Neural crest cell (in vitro differentiated cells): ENCODE measurements around the gene GNG14. TPM values are rescaled to one million over a fixed set of nuclear protein-coding genes. Genes with fewer than 3 reads are reported as not detected.

Experiments
- DNase-seq: peaks from one replicate; pipeline ENCODE4 v3.0.0; 2021; ENCODE audit warnings: low read depth, mixed read lengths, low spot score
- H3K27ac Mint-ChIP-seq: one replicate; pipeline ENCODE4 v1.8.0; 2021; ENCODE audit warnings: mild to moderate bottlenecking, mixed read lengths; ENCODE audit not compliant: unreplicated experiment
- H3K27me3 Mint-ChIP-seq: 2 replicates; pipeline ENCODE4 v1.8.0; 2021; ENCODE audit warnings: low read depth, mild to moderate bottlenecking, mixed read lengths
- H3K36me3 Mint-ChIP-seq: 2 replicates; pipeline ENCODE4 v1.8.0; 2021; ENCODE audit warnings: low read depth, mild to moderate bottlenecking, mixed read lengths
- H3K4me1 Mint-ChIP-seq: 2 replicates; pipeline ENCODE4 v1.8.0; 2021; ENCODE audit warnings: mixed read lengths
- H3K4me3 Mint-ChIP-seq: one replicate; pipeline ENCODE4 v1.8.0; 2021; ENCODE audit warnings: mild to moderate bottlenecking, mixed read lengths
- H3K9me3 Mint-ChIP-seq: 2 replicates; pipeline ENCODE4 v1.8.0; 2021; ENCODE audit warnings: mixed read lengths
- total RNA-seq: library from RNA; stranded (reverse); gene quantifications from 2 replicates; pipeline ENCODE4 v1.2.1, GENCODE V29; 2021
- TF ChIP-seq, protein P1 (sequence below): fragments of 200-600 bp; sonication (generic); conservative IDR thresholded peaks from 2 replicates; pipeline ENCODE4 v1.5.0; 2021; ENCODE audit warnings: antibody characterized with exemption, mild to moderate bottlenecking

GNG14 gene
- total RNA-seq, 1 donor from 2014 or later: not detected

DNA sequence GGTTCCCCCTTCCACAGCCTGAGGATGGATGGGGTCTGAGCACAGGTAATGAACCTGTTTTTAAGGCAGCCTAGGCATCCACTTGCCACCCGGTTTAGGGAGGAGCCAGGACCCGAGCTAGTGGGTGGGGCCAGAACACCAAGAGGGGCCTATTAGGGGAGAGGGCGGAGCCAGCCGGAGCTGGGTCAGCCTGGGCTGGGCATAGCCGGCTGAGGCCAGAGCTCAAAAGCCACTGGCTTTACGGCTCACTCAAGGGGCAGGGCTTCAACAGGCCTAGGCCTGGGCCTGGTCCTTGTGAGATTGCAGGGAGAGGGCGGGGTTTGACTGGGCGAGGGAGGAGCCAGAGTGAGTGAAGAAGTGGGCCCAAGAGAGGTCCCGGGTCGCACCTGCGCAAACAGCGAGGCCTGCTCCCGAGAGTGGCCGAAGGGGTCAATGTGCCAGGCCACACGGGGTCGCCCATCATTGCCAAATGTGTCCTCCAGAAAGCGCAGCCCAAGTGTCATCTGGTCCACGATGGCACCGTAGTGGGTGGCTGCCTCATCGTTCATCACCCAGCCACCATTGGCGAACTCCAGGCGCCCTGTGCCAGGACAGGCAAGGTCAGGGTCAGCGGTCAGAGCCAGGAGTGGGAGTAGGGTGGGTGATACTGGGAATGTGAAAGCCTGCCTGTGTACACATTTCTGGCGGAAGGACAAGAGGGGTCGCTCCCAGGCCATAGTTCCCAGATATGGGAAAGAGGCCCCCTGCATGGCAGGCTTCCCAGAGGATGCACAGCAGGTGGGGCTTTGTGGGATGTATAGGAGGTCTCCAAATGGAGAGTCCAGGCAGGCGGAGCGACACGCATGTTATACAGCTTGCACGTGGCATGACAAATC, 23.2 kb upstream of the GNG14 start:
- H3K9me3 Mint-ChIP-seq: no peaks in the 10 kb centered on the region
- H3K36me3 Mint-ChIP-seq: peaks cover 3% of the 10 kb centered on the region
- H3K4me1 Mint-ChIP-seq: peaks cover 36% of the 10 kb centered on the region
- DNase-seq: no peak
- TF ChIP-seq, protein P1, sequence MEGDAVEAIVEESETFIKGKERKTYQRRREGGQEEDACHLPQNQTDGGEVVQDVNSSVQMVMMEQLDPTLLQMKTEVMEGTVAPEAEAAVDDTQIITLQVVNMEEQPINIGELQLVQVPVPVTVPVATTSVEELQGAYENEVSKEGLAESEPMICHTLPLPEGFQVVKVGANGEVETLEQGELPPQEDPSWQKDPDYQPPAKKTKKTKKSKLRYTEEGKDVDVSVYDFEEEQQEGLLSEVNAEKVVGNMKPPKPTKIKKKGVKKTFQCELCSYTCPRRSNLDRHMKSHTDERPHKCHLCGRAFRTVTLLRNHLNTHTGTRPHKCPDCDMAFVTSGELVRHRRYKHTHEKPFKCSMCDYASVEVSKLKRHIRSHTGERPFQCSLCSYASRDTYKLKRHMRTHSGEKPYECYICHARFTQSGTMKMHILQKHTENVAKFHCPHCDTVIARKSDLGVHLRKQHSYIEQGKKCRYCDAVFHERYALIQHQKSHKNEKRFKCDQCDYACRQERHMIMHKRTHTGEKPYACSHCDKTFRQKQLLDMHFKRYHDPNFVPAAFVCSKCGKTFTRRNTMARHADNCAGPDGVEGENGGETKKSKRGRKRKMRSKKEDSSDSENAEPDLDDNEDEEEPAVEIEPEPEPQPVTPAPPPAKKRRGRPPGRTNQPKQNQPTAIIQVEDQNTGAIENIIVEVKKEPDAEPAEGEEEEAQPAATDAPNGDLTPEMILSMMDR: no peak
- H3K27me3 Mint-ChIP-seq: no peaks in the 10 kb centered on the region
- H3K27ac Mint-ChIP-seq: no peak overlapping the region
- H3K4me3 Mint-ChIP-seq: peak overlapping the region; percentile 78

DNA sequence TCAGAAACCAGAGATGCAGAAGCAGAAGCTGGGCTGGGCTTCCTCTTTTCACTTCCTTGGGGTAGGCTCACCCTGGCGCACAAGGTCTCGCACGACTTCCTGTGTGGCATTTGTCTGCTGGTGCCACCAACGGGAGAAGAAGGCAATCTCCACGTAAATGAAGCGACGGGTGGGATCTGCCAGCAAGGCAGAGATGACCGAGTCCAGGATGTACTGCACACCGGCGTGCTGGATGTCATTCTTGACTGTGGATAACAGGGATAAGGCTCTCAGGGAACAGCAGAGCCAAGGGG, 22.6 kb upstream of the GNG14 start:
- Mint-ChIP-seq H3K9me3 (no peaks in the 10 kb centered on the region), H3K36me3 (no peaks in the 10 kb centered on the region), H3K4me1 (peaks cover 41% of the 10 kb centered on the region), H3K27ac (no peak overlapping the region), H3K27me3 (no peaks in the 10 kb centered on the region), H3K4me3 (peak overlapping the region; percentile 78)
- TF ChIP-seq, protein P1: no peak
- DNase-seq: no peak

DNA sequence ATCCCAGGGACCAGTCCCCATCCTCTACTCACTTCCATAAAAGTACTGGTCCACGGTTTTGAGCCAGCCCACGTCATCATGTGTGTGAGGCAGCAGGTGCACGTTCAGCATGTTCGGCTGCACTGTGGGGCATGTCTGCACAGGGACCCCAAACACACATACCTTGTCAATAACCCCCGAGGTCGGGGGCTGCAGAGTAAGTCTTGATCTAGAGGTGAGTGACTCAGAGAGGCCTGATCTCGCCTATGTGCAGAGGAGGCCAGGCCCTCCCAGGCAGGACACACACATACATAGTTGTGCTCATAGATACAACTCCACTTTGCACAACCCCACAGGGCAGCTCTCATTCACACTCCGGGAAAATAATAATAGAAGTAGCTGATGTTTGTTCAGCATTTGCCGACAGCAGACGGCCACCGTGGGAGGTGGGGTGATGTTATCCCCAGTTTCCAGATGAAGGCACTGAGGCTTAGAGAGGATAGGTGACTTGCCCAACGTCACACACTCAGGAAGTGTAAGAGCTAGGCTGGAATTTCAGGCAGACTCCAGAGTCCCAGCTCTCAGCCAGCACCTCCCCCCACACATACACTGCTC, 22.0 kb upstream of the GNG14 start:
- Mint-ChIP-seq H3K36me3 (no peaks in the 10 kb centered on the region), H3K27ac (peak overlapping the region; percentile 88), H3K4me3 (peak overlapping the region; percentile 98), H3K27me3 (no peaks in the 10 kb centered on the region), H3K4me1 (peaks cover 44% of the 10 kb centered on the region), H3K9me3 (no peaks in the 10 kb centered on the region)
- TF ChIP-seq, protein P1: no peak
- no peak for DNase-seq

DNA sequence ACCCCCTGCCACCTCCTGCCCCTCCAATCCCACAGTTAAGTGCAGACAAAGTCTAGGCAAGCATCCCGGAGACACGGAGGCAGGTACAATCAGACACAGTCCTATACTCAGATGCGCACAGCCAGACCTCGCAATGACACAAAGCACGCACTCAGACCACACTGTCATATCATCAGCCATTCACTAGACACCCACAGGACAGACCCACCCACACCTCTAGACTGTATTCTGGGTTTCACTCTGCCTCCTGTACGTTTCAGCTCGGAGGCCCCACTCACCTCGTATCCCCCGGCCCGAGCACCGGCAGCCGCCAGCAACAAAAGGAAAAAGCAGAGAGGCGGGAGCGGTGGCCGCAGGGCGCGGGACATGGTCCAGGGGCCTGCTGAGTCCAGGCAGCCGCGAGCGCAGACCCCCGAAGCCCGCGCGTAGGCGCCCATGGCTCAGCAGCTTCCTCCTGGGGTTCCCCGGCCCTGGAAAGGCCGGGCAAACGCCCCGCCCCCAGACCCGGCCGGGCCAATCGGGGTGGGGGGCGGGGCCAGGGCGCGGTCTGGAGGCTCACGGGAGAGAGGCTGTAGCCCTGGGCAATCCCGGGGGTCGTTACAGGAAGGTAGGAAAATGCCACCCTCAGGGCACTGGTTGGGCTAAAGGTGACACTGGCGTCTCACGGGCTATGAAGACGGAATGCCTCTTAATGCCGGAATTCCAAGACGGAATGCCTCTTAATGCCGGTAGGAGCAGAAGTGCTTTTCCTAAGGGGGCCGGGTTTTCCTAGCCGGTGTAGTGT, 21.3 kb upstream of the GNG14 start, which contains the start of the genes MAN2B1 and WDR83:
MAN2B1 (minus strand) TSS at position 478 of the 784 bp plus-strand sequence; CDS start at position 437, 41 bp downstream.
WDR83 (plus strand) TSS at position 543 of the 784 bp plus-strand sequence. CDS start 2,984 bp downstream, outside the sequence.
- TF ChIP-seq, protein P1: no peak
- DNase-seq: peak; percentile 65
- no peaks in the 10 kb centered on the region for H3K9me3 Mint-ChIP-seq
- peak within 1 kb of the TSS; percentile 88 for H3K27ac Mint-ChIP-seq
- H3K4me1 Mint-ChIP-seq: peaks cover 44% of the 10 kb centered on the region
- no peaks in the 10 kb centered on the region for H3K27me3 Mint-ChIP-seq
- H3K4me3 Mint-ChIP-seq: peak within 1 kb of the TSS; percentile 98
- no peaks in the 10 kb centered on the region for H3K36me3 Mint-ChIP-seq

DNA sequence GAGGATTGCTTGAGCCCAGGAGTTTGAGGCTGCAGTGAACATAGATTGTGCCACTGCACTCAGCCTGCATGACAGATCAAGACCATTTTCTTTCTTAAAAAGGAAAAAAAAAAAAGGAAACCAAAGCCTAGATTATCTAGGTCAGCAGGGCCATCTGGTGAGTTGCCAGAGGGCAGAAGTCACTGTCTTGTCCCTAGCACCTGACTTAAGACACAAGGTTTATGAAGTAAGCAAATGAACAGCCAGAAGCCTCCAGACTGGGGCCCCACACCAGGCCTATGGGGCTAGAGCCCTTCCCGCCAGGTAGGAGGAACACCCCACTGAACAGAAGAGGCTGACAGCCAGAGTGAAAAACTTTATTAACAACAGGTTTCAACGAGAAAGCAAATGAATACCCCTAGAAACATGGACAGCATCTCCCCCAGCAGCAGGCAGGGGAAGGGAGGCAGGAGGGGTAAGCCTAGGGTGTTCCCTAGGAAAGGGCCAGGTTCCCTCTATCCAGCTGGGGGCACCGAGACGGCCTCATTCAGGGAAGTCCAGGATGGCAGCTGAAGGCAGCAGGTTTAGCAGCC, 20.0 kb upstream of the GNG14 start:
- H3K4me1 Mint-ChIP-seq: peaks cover 50% of the 10 kb centered on the region
- H3K27ac Mint-ChIP-seq: peak overlapping the region; percentile 62
- TF ChIP-seq, protein P1: no peak
- H3K9me3 Mint-ChIP-seq: no peaks in the 10 kb centered on the region
- no peak for DNase-seq
- H3K36me3 Mint-ChIP-seq: peaks cover 4% of the 10 kb centered on the region
- peaks cover 3% of the 10 kb centered on the region for H3K27me3 Mint-ChIP-seq
- H3K4me3 Mint-ChIP-seq: peak overlapping the region; percentile 98
